Measurements from ENCODE around the gene MYO7A.

Gene MYO7A

DNA sequence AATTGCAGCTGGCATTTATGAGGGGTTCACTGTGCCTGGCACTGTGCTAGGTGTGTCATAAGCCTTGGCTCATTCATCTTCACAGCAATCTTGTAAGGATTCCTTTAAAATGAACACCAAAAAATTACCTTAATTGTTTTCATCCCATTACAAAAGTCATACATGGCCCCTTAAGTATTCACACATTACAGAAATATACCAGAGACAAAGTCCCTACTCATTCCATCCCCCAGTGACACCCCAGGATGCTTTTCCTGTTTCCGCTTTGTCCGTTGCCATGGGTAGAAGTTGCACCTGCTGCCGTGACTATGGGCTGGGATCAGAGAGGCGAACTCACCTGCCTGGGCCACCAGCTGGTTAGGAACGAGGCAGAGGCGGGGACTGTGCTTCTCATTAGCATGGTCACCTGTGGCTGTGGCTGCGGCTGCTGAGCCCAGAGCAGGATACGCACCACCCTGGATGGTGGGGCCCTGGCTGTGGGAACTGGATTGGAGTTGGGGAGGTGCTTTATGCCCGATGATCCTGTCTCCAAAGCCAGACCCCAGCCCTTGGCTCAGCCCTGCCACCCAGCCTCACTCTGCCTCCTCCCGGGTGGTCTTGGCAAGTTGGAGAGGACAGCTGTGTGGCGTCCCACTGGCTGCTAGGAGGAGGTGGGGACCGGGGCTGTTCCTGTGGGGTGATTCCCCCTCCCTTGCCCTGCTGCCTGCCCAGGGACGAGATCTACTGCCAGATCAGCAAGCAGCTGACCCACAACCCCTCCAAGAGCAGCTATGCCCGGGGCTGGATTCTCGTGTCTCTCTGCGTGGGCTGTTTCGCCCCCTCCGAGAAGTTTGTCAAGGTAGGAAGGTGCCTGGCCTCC lies 60.8 kb downstream of the MYO7A start:
- peak overlapping the region in 1 of 2 donors; percentile 23 for H3K9ac ChIP-seq (ENCODE audit: low read depth in 1 of 2, low read length in 2 of 2)
- H3K9me3 ChIP-seq (ENCODE audit: control insufficient read depth in 2 of 2, low read length in 2 of 2) = no peaks in the 10 kb centered on the region
- no peak overlapping the region for H3K4me3 ChIP-seq (ENCODE audit: low read length in 2 of 2)
- peaks cover 27 to 35% of the 10 kb centered on the region in 2 donors for H3K4me1 ChIP-seq (ENCODE audit: control insufficient read depth in 2 of 2, insufficient read depth in 2 of 2, low read length in 2 of 2)
- H3K27me3 ChIP-seq (ENCODE audit: control insufficient read depth in 2 of 2, insufficient read depth in 2 of 2, low read length in 2 of 2) = no peaks in the 10 kb centered on the region
- H3K27ac ChIP-seq (ENCODE audit: low read depth in 2 of 2, low read length in 2 of 2) = peak overlapping the region in 1 of 2 donors; percentile 33
- H3K36me3 ChIP-seq (ENCODE audit: control insufficient read depth in 2 of 2, insufficient read depth in 2 of 2, low read length in 2 of 2) = no peaks in the 10 kb centered on the region

- Histone ChIP-seq H3K9ac (ENCODE audit: low read depth in 1 of 2, low read length in 2 of 2) (peak overlapping the region in 1 of 2 donors; percentile 23), H3K9me3 (ENCODE audit: control insufficient read depth in 2 of 2, low read length in 2 of 2) (no peaks in the 10 kb centered on the region), H3K36me3 (ENCODE audit: control insufficient read depth in 2 of 2, insufficient read depth in 2 of 2, low read length in 2 of 2) (no peaks in the 10 kb centered on the region), H3K4me3 (ENCODE audit: low read length in 2 of 2) (no peak overlapping the region), H3K27me3 (ENCODE audit: control insufficient read depth in 2 of 2, insufficient read depth in 2 of 2, low read length in 2 of 2) (no peaks in the 10 kb centered on the region), H3K4me1 (ENCODE audit: control insufficient read depth in 2 of 2, insufficient read depth in 2 of 2, low read length in 2 of 2) (peaks cover 27 to 35% of the 10 kb centered on the region in 2 donors), H3K27ac (ENCODE audit: low read depth in 2 of 2, low read length in 2 of 2) (no peak overlapping the region)
Measured at GRCh38 chr11:77189588-77190210, 61.7 kb downstream of the MYO7A start.

DNA sequence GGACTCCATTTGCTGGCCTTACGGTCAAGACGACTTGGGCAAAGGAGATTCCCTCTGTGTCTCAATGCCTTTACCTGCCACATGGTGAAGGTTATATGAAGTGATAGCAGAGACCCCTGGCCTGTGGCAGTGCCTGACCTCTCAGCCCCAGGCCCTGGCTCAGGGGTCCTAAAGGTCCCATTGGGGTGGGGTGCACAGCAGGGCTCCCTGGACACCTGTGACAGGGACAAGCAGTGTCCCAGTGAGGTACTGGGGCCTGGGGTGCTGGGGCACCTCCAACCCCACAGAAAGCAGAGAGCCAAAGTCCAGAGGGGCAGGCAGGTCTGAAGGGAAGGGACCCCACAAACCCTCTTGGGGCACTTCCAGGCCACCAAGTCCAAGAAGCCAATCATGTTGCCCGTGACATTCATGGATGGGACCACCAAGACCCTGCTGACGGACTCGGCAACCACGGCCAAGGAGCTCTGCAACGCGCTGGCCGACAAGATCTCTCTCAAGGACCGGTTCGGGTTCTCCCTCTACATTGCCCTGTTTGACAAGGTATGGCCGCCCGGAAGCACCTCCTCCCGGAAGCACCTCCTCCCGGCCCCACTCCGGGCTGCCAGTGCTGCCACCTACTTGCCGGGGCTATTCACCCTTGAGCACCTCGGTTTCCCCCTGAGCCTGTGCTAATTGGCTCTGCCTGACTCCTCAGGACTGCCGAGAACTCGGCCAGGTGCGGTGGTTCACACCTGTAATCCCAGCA lies 62.5 kb downstream of the MYO7A start:
- Histone ChIP-seq H3K4me1 (ENCODE audit: control insufficient read depth in 2 of 2, insufficient read depth in 2 of 2, low read length in 2 of 2) (peaks cover 27 to 35% of the 10 kb centered on the region in 2 donors), H3K4me3 (ENCODE audit: low read length in 2 of 2) (no peak overlapping the region), H3K27ac (ENCODE audit: low read depth in 2 of 2, low read length in 2 of 2) (no peak overlapping the region), H3K27me3 (ENCODE audit: control insufficient read depth in 2 of 2, insufficient read depth in 2 of 2, low read length in 2 of 2) (no peaks in the 10 kb centered on the region), H3K36me3 (ENCODE audit: control insufficient read depth in 2 of 2, insufficient read depth in 2 of 2, low read length in 2 of 2) (no peaks in the 10 kb centered on the region), H3K9ac (ENCODE audit: low read depth in 1 of 2, low read length in 2 of 2) (no peak overlapping the region), H3K9me3 (ENCODE audit: control insufficient read depth in 2 of 2, low read length in 2 of 2) (no peaks in the 10 kb centered on the region)

DNA sequence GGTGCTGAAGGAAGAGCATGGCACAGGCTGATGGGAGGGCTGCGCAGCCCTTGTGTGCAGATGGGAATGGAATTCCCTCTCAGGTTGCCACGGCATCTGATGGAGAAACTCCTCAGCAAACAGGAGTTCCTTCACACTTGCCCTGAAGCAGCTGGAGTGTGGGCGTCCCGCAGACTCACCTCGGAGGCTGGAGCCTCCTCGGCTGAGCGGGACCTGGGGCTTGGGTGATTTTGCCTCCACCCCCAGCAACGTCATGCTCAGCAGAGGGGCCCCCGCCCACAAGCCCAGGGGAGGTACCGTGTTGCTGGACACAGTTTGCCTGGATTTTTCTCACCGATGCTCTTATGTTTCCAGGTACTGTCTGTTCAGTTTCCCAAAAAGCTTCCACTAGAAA lies 63.4 kb downstream of the MYO7A start:
- H3K36me3 ChIP-seq (ENCODE audit: control insufficient read depth in 2 of 2, insufficient read depth in 2 of 2, low read length in 2 of 2) = no peaks in the 10 kb centered on the region
- no peak overlapping the region for H3K27ac ChIP-seq (ENCODE audit: low read depth in 2 of 2, low read length in 2 of 2)
- no peaks in the 10 kb centered on the region for H3K9me3 ChIP-seq (ENCODE audit: control insufficient read depth in 2 of 2, low read length in 2 of 2)
- peak overlapping the region; percentile 44 to 48 for H3K4me3 ChIP-seq (ENCODE audit: low read length in 2 of 2)
- H3K4me1 ChIP-seq (ENCODE audit: control insufficient read depth in 2 of 2, insufficient read depth in 2 of 2, low read length in 2 of 2) = peaks cover 27 to 35% of the 10 kb centered on the region in 2 donors
- H3K27me3 ChIP-seq (ENCODE audit: control insufficient read depth in 2 of 2, insufficient read depth in 2 of 2, low read length in 2 of 2) = no peaks in the 10 kb centered on the region
- peak overlapping the region in 1 of 2 donors; percentile 51 for H3K9ac ChIP-seq (ENCODE audit: low read depth in 1 of 2, low read length in 2 of 2)

DNA sequence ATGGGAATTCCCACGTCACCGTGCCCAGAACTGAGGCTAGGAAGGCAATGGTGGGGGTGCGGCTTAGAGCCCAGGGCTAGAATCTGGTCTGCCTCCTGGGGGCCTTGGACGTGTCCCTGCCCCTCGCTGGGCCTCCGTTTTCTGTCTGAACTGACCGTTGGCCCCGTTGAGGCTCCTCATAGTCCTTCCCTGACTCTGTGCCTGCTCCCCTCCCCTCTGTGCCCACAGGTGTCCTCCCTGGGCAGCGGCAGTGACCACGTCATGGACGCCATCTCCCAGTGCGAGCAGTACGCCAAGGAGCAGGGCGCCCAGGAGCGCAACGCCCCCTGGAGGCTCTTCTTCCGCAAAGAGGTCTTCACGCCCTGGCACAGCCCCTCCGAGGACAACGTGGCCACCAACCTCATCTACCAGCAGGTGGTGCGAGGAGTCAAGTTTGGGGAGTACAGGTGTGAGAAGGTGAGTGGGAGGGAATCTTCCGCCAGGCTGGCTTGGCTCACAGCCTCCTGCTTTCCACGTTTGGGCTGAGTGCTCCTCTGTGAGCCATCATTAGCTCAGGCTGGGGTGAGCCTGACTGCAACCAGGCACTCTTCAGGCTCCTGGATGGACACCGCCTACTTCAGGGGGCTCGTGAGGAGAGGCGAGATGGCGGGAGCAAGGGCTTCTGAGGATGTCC lies 63.9 kb downstream of the MYO7A start:
- H3K36me3 ChIP-seq (ENCODE audit: control insufficient read depth in 2 of 2, insufficient read depth in 2 of 2, low read length in 2 of 2) = no peaks in the 10 kb centered on the region

DNA sequence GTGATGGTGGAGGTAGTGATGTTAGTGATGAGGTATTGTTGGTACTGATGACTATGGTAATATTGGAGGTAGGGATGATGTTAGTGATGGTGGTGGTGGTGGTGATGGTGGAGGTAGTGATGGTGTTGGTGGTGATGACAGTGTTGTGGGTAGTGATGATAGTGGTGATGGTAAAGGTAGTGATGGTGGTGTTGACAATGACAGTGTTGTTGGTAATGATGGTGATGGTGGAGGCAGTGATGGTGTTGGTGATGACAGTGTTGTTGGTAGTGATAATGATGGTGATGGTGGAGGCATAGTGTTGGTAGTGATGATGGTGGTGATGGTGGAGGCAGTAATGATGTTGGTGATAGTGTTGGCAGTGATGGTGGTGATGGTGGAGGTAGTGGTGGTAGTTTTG lies 65.1 kb downstream of the MYO7A start:
- no peak overlapping the region for H3K4me3 ChIP-seq (ENCODE audit: low read length in 2 of 2)
- no peaks in the 10 kb centered on the region for H3K36me3 ChIP-seq (ENCODE audit: control insufficient read depth in 2 of 2, insufficient read depth in 2 of 2, low read length in 2 of 2)
- H3K27ac ChIP-seq (ENCODE audit: low read depth in 2 of 2, low read length in 2 of 2) = no peak overlapping the region
- no peaks in the 10 kb centered on the region for H3K27me3 ChIP-seq (ENCODE audit: control insufficient read depth in 2 of 2, insufficient read depth in 2 of 2, low read length in 2 of 2)
- H3K9me3 ChIP-seq (ENCODE audit: control insufficient read depth in 2 of 2, low read length in 2 of 2) = no peaks in the 10 kb centered on the region
- H3K9ac ChIP-seq (ENCODE audit: low read depth in 1 of 2, low read length in 2 of 2) = no peak overlapping the region
- peaks cover 16 to 21% of the 10 kb centered on the region in 2 donors for H3K4me1 ChIP-seq (ENCODE audit: control insufficient read depth in 2 of 2, insufficient read depth in 2 of 2, low read length in 2 of 2)

More for the DNA sequence above, 63.9 kb downstream of the MYO7A start:
- Histone ChIP-seq H3K27ac (ENCODE audit: low read depth in 2 of 2, low read length in 2 of 2) (no peak overlapping the region), H3K4me1 (ENCODE audit: control insufficient read depth in 2 of 2, insufficient read depth in 2 of 2, low read length in 2 of 2) (peaks cover 26 to 32% of the 10 kb centered on the region in 2 donors), H3K9me3 (ENCODE audit: control insufficient read depth in 2 of 2, low read length in 2 of 2) (no peaks in the 10 kb centered on the region), H3K9ac (ENCODE audit: low read depth in 1 of 2, low read length in 2 of 2) (peak overlapping the region in 1 of 2 donors; percentile 51), H3K27me3 (ENCODE audit: control insufficient read depth in 2 of 2, insufficient read depth in 2 of 2, low read length in 2 of 2) (no peaks in the 10 kb centered on the region), H3K4me3 (ENCODE audit: low read length in 2 of 2) (peak overlapping the region; percentile 44 to 48)

DNA sequence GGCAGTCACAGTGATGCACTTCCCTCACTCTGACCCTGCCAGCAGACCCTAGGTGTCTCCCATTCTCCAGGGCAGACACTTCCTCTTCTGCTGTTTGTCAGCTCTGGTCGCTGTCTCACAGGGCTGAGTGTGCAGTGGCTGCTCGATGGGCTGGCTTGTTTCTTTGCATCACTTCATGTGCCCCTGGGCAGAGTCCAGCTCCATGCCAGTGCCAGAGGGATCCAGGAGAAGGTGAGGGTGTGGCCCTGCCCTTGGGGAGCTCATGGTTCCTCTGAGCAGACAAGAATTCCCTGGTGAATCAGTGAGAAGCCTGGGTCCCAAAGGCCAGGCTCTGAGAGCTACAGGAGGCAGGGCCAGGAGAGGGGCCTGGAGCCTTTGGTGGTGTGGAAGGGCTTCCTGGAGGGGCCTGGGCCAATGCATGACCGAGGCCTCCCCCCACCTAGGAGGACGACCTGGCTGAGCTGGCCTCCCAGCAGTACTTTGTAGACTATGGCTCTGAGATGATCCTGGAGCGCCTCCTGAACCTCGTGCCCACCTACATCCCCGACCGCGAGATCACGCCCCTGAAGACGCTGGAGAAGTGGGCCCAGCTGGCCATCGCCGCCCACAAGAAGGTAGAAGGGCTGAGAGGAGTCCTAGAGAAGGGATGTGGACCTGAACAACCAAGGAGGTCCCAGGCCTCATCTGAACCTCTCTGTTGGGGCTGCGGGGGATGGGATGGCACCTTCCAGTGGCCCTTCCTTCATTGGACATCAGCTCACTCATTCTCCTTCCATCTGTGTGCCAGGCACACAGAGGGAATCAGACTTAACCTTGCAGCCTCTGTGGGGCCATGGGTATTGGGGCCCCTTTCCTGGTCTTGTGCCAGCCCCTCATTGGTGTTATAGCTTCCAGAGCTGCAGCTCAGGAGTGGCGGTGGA lies 66.1 kb downstream of the MYO7A start:
- no peak overlapping the region for H3K27ac ChIP-seq (ENCODE audit: low read depth in 2 of 2, low read length in 2 of 2)
- H3K9ac ChIP-seq (ENCODE audit: low read depth in 1 of 2, low read length in 2 of 2) = no peak overlapping the region
- H3K36me3 ChIP-seq (ENCODE audit: control insufficient read depth in 2 of 2, insufficient read depth in 2 of 2, low read length in 2 of 2) = no peaks in the 10 kb centered on the region
- peaks cover 9 to 11% of the 10 kb centered on the region in 2 donors for H3K4me1 ChIP-seq (ENCODE audit: control insufficient read depth in 2 of 2, insufficient read depth in 2 of 2, low read length in 2 of 2)
- no peaks in the 10 kb centered on the region for H3K27me3 ChIP-seq (ENCODE audit: control insufficient read depth in 2 of 2, insufficient read depth in 2 of 2, low read length in 2 of 2)
- no peak overlapping the region for H3K4me3 ChIP-seq (ENCODE audit: low read length in 2 of 2)
- no peaks in the 10 kb centered on the region for H3K9me3 ChIP-seq (ENCODE audit: control insufficient read depth in 2 of 2, low read length in 2 of 2)

DNA sequence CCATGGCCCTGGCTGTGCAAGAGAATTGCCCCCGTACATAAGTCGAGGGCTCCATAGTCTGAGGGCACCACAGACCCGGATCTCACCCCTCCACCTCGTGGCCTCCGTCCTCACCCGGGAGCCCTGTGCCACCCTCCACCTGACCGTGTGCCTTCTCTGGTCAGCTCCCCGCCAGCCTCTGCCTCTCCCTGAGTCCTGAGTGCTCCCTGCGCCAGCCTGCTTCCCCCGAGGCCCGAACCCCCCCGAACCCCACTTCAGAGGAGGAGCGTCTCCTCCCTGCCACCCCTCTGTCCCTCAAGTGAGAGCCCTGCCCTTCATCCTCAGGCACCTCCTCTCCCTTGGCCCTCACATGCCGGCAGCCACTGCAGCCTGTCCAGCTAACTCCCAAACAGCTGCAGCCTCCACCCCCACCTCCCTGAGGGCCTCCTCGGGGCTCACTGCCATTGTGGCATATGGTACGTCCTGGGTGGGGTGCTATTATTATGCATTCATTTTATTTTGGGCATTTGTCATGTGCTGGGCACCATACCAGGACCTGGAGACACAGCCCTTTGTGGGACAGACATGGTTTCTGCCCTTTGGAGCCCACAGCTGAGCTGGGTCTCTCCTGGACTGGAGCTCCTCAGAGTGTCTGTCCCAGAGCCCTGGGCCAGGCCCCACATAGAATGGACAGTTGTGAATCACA lies 67.2 kb downstream of the MYO7A start:
- no peak overlapping the region for H3K9ac ChIP-seq (ENCODE audit: low read depth in 1 of 2, low read length in 2 of 2)

GRCh38 chr11:77196961-77197360 lies 68.9 kb downstream of the MYO7A start:
- Histone ChIP-seq H3K36me3 (ENCODE audit: control insufficient read depth in 2 of 2, insufficient read depth in 2 of 2, low read length in 2 of 2) (no peaks in the 10 kb centered on the region), H3K9me3 (ENCODE audit: control insufficient read depth in 2 of 2, low read length in 2 of 2) (no peaks in the 10 kb centered on the region), H3K4me3 (ENCODE audit: low read length in 2 of 2) (no peak overlapping the region), H3K4me1 (ENCODE audit: control insufficient read depth in 2 of 2, insufficient read depth in 2 of 2, low read length in 2 of 2) (peaks cover 4% of the 10 kb centered on the region in 2 donors), H3K27me3 (ENCODE audit: control insufficient read depth in 2 of 2, insufficient read depth in 2 of 2, low read length in 2 of 2) (no peaks in the 10 kb centered on the region), H3K27ac (ENCODE audit: low read depth in 2 of 2, low read length in 2 of 2) (no peak overlapping the region), H3K9ac (ENCODE audit: low read depth in 1 of 2, low read length in 2 of 2) (no peak overlapping the region)

More for the DNA sequence above, 67.2 kb downstream of the MYO7A start:
- Histone ChIP-seq H3K27ac (ENCODE audit: low read depth in 2 of 2, low read length in 2 of 2) (no peak overlapping the region), H3K4me1 (ENCODE audit: control insufficient read depth in 2 of 2, insufficient read depth in 2 of 2, low read length in 2 of 2) (peaks cover 7% of the 10 kb centered on the region in 2 donors), H3K9me3 (ENCODE audit: control insufficient read depth in 2 of 2, low read length in 2 of 2) (no peaks in the 10 kb centered on the region), H3K36me3 (ENCODE audit: control insufficient read depth in 2 of 2, insufficient read depth in 2 of 2, low read length in 2 of 2) (no peaks in the 10 kb centered on the region), H3K27me3 (ENCODE audit: control insufficient read depth in 2 of 2, insufficient read depth in 2 of 2, low read length in 2 of 2) (no peaks in the 10 kb centered on the region), H3K4me3 (ENCODE audit: low read length in 2 of 2) (no peak overlapping the region)
